Neutrophil (primary cell): ENCODE results near the gene CEP120.

Experiments used
- H3K27ac ChIP-seq: fragments of 200-600 bp; sonication (generic); 2 replicates; pipeline ENCODE4 v1.5.1; 2016; ENCODE audit warnings: mild to moderate bottlenecking, moderate library complexity
- H3K27me3 ChIP-seq: fragments of 200-600 bp; sonication (generic); 2 replicates; pipeline ENCODE4 v1.6.0; 2016; ENCODE audit warnings: mild to moderate bottlenecking
- H3K36me3 ChIP-seq: fragments of 200-600 bp; sonication (generic); 2 replicates; pipeline ENCODE4 v1.5.1; 2017
- H3K4me1 ChIP-seq, 2 experiments: fragments of 200-600 bp in 1 of 2; sonication (generic) in 1 of 2; 1 replicate in 1 of 2; 2 replicates in 1 of 2; pipeline versions ENCODE4 v1.5.1 to v1.6.1; 2013 to 2016; ENCODE audit warnings: low read depth in 1 of 2, low read length in 1 of 2, mild to moderate bottlenecking in 1 of 2, moderate library complexity in 1 of 2; ENCODE audit not compliant: control insufficient read depth in 1 of 2, insufficient read depth in 1 of 2
- H3K4me3 ChIP-seq, 2 experiments: fragments of 200-600 bp in 1 of 2; sonication (generic) in 1 of 2; 1 replicate in 1 of 2; 2 replicates in 1 of 2; pipeline ENCODE4 v1.5.1; 2013 to 2016; ENCODE audit warnings: low read depth in 1 of 2, low read length in 1 of 2, mild to moderate bottlenecking in 1 of 2, moderate library complexity in 1 of 2
- H3K9me3 ChIP-seq: fragments of 200-600 bp; sonication (generic); 2 replicates; pipeline ENCODE4 v1.5.1; 2016
- TF ChIP-seq, protein P1 (sequence below): fragments of 200-600 bp; sonication (generic); IDR thresholded peaks from 2 replicates; pipeline ENCODE4 v1.5.1; 2016; ENCODE audit warnings: antibody characterized with exemption

Gene CEP120

DNA sequence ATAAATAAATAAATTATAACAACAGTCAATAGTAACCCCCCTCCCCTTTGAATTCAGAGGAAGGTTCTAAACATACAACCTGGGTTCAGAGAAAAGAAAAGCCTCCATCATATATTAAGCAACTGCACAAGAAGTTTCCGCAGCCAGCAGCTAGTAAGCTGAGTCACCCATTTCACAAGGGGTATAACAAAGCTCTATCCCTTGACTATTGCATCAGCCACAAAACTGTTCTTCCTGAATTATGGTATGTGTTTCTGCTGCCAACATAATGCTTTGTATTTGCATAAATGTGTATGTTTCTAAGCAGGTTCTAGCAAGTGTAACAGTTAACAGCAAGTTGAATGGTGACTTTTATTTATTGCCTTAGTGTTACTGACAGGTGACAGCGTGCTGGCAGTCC, 6.8 kb upstream of the CEP120 start:
- TF ChIP-seq, protein P1, sequence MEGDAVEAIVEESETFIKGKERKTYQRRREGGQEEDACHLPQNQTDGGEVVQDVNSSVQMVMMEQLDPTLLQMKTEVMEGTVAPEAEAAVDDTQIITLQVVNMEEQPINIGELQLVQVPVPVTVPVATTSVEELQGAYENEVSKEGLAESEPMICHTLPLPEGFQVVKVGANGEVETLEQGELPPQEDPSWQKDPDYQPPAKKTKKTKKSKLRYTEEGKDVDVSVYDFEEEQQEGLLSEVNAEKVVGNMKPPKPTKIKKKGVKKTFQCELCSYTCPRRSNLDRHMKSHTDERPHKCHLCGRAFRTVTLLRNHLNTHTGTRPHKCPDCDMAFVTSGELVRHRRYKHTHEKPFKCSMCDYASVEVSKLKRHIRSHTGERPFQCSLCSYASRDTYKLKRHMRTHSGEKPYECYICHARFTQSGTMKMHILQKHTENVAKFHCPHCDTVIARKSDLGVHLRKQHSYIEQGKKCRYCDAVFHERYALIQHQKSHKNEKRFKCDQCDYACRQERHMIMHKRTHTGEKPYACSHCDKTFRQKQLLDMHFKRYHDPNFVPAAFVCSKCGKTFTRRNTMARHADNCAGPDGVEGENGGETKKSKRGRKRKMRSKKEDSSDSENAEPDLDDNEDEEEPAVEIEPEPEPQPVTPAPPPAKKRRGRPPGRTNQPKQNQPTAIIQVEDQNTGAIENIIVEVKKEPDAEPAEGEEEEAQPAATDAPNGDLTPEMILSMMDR = no peak
- H3K36me3 ChIP-seq = no peaks in the 10 kb centered on the region
- H3K4me1 ChIP-seq = peaks cover 52 to 57% of the 10 kb centered on the region in 2 experiments
- peak overlapping the region; percentile 84 for H3K27ac ChIP-seq
- no peaks in the 10 kb centered on the region for H3K27me3 ChIP-seq
- H3K4me3 ChIP-seq = peak overlapping the region; percentile 2 to 39
- no peaks in the 10 kb centered on the region for H3K9me3 ChIP-seq

DNA sequence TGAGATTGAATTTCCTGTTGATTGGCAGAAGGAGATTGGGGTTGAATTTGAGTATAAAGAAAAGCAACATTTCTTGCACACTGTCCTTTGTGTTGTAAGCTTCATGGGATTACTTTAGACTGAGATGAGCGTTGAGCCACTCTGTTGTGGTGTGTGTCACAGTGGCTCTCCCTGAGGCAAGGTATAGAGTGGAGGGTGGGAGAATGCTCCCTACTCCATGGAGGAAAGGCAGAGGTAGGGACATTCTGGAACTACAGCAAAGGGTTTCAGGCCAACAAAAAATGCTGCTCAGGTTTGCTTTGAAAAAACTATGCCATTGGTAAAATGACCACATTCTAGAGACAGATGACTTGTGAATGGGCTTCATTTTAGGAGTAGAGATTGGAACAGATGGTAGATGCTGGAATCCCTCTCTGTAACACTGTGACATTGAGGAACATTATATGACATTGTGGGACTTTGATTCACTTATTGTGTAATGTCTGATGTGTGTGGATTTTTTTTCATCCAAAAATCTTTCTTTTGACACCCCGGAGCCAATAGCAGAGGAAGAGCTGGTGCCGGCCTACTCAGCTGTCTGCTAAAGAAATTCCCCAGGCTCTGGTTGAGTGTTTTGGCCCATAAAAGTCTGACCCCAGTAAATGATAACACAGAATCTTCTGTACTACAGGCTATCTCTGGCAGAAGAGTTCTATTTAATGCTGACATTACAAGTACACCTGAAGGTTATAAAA, 6.2 kb upstream of the CEP120 start:
- Histone ChIP-seq H3K27ac (peak overlapping the region; percentile 84), H3K4me3 (peak overlapping the region; percentile 2 to 39), H3K4me1 (peaks cover 58 to 63% of the 10 kb centered on the region in 2 experiments), H3K9me3 (no peaks in the 10 kb centered on the region), H3K36me3 (no peaks in the 10 kb centered on the region), H3K27me3 (no peaks in the 10 kb centered on the region)
- TF ChIP-seq, protein P1 = no peak

DNA sequence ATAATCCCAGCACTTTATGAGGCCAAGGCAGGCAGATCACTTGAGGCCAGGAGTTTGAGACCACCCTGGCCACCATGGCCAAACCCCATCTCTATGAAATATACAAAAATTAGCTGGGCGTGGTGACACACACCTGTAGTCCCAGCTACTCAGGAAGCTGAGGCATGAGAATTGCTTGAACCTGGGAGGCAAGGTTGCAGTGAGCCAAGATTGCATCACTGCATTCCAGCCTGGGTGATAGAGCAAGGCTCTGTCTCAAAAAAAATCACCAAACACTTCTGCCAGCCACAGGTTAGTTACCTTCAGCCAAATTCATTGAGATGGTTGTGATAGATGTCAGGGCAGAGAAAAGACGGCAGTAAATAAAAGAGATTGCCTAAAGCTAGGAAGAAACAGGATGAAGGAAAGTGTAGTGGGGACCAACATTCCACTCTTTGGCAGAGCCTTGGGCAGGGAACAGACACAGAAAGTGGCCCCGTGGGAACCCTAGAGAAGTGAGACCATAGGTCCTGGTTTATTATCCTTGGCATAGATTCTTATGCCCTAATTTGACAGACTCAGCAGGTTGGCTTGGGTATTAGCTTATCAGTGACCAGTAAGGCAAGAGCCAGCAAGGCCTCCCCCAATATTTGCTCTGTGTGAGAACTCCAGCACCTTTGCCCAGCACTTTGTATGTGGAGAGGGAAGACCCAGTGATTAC, 5.5 kb upstream of the CEP120 start:
- no peaks in the 10 kb centered on the region for H3K27me3 ChIP-seq
- TF ChIP-seq, protein P1 = no peak
- H3K27ac ChIP-seq = peak overlapping the region; percentile 84
- H3K9me3 ChIP-seq = no peaks in the 10 kb centered on the region
- H3K36me3 ChIP-seq = no peaks in the 10 kb centered on the region
- peaks cover 61 to 64% of the 10 kb centered on the region in 2 experiments for H3K4me1 ChIP-seq
- H3K4me3 ChIP-seq = peak overlapping the region in 1 of 2 experiments; percentile 2

DNA sequence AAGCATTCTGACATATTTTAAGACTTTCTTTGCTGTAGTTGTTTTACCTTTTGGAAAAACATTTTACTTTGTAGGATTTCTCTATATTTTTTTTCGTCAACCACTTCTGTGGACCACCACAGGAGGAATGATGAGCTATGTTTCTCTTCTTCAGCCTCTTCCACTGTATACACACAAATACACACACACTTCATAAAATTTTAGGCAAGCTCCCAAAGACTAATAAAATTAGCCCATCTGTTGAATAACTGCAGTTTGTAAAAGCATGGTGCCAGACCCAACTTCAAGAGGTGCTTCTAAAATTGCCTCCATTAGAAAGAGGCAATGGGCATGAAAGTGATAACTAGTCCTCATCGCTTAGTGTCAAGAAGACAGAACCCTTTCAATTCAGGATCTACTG, 4.1 kb upstream of the CEP120 start:
- TF ChIP-seq, protein P1 = no peak
- Histone ChIP-seq H3K36me3 (no peaks in the 10 kb centered on the region), H3K4me1 (peaks cover 63 to 64% of the 10 kb centered on the region in 2 experiments), H3K27ac (no peak overlapping the region), H3K4me3 (no peak overlapping the region), H3K27me3 (no peaks in the 10 kb centered on the region), H3K9me3 (no peaks in the 10 kb centered on the region)

DNA sequence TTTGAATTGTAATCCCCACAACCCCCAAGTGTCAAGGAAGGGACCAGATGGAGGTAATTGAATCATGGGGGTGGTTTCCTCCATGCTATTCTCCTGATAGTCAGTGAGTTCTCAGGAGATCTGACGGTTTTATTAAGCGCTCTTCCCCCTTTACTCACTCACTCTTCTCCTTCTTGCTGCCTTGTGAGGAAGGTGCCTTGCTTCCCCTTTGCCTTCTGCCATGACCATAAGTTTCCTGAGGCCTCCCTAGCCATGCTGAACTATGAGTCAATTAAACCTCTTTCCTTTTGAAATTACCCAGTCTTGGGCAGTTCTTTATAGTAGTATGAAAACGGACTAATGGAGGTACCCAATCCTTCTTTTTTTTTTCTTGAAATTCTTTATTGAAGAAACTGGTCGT, 2.2 kb upstream of the CEP120 start:
- Histone ChIP-seq H3K9me3 (no peaks in the 10 kb centered on the region), H3K4me3 (peak overlapping the region in 1 of 2 experiments; percentile 9), H3K27ac (peak overlapping the region; percentile 86), H3K36me3 (no peaks in the 10 kb centered on the region), H3K27me3 (no peaks in the 10 kb centered on the region), H3K4me1 (peaks cover 69 to 71% of the 10 kb centered on the region in 2 experiments)
- TF ChIP-seq, protein P1 = no peak
